Left ventricle myocardium superior (tissue), 1 donor: ENCODE data around the gene GP2. TPM values are rescaled to one million over a fixed set of nuclear protein-coding genes. Genes with fewer than 3 reads are reported as not detected.

Source experiments
- ATAC-seq: fragments of 200-7000 bp; cut with Tn5 transposase; one replicate; pipeline ENCODE4 v1.9.1; 2020; ENCODE audit warnings: mild to moderate bottlenecking, moderate library complexity
- DNase-seq: peaks from one replicate; pipeline ENCODE4 v3.0.0-alpha.2; 2020
- intact Hi-C: fragments of 100-400 bp; cut with micrococcal nuclease; formaldehyde crosslinking; loops from one replicate; pipeline ENCODE4 v1.11.0; 2022
- long read RNA-seq: library from polyadenylated mRNA; unstranded; transcript quantifications from one replicate; pipeline ENCODE4 v2.0.0, GENCODE V29; 2021
- total RNA-seq: library from RNA; stranded (reverse); fragmentation: NEBNext Ultra II Directional; extraction: Animal tissue kit (Norgen Biotek cat#: 25700); gene quantifications from one replicate; pipeline ENCODE4 v1.2.1, GENCODE V29; 2021
- donor health status: DM: no; HTN: yes; CAD: no; lungs with severe emphysema.

The GP2 gene
- not detected for total RNA-seq
- long read RNA-seq, result 0 reads

- DNase-seq, result no peak
- intact Hi-C loops, result no loop called here
- ATAC-seq, result no peak
Measured at GRCh38 chr16:20327444-20328041, at the start of gene GP2. GP2 (minus strand) TSS chr16:20327513; CDS start chr16:20326431, 1,082 bp downstream.

GRCh38 chr16:20372701-20373100 is 45.4 kb upstream of the GP2 start:
- intact Hi-C loops, result no loop called here
- ATAC-seq (no peak), DNase-seq (no peak)

GRCh38 chr16:20369452-20370054 is 42.2 kb upstream of the GP2 start:
- intact Hi-C loops, result no loop called here
- ATAC-seq (no peak), DNase-seq (no peak)

- ATAC-seq, result no peak
- intact Hi-C loops, result no loop called here
- DNase-seq, result no peak
Measured at GRCh38 chr16:20364051-20364450, 36.7 kb upstream of the GP2 start.

- ATAC-seq (no peak), DNase-seq (no peak)
- intact Hi-C loops, result no loop called here
Measured at GRCh38 chr16:20363191-20363590, 35.9 kb upstream of the GP2 start.

- intact Hi-C loops, result no loop called here
Measured at GRCh38 chr16:20359997-20360396, 32.7 kb upstream of the GP2 start.

GRCh38 chr16:20355114-20355782 is 27.9 kb upstream of the GP2 start:
- DNase-seq, result no peak
- intact Hi-C loops, result no loop called here
- ATAC-seq, result no peak

More at GRCh38 chr16:20359997-20360396, 32.7 kb upstream of the GP2 start:
- ATAC-seq, result no peak
- no peak for DNase-seq

GRCh38 chr16:20353379-20353778 is 26.1 kb upstream of the GP2 start:
- intact Hi-C loops, result no loop called here
- ATAC-seq, result no peak
- no peak for DNase-seq

- DNase-seq (no peak), ATAC-seq (no peak)
- intact Hi-C loops, result no loop called here
Measured at GRCh38 chr16:20352615-20353014, 25.3 kb upstream of the GP2 start, which contains the start of gene UMOD. UMOD (minus strand) TSS chr16:20352715; CDS start chr16:20350737, 1,978 bp downstream.

GRCh38 chr16:20349615-20350014 is 22.3 kb upstream of the GP2 start:
- intact Hi-C loops, result no loop called here
- ATAC-seq, result no peak
- no peak for DNase-seq

- DNase-seq, result no peak
- no peak for ATAC-seq
Measured at GRCh38 chr16:20348365-20349185, 21.3 kb upstream of the GP2 start.

GRCh38 chr16:20347666-20348364 is 20.5 kb upstream of the GP2 start:
- DNase-seq (no peak), ATAC-seq (no peak)
- intact Hi-C loops, result no loop called here

More at GRCh38 chr16:20348365-20349185, 21.3 kb upstream of the GP2 start:
- intact Hi-C loops, result no loop called here

GRCh38 chr16:20344611-20345010 is 17.3 kb upstream of the GP2 start:
- intact Hi-C loops, result no loop called here
- DNase-seq (no peak), ATAC-seq (no peak)

GRCh38 chr16:20339744-20340143 is 12.4 kb upstream of the GP2 start:
- DNase-seq (no peak), ATAC-seq (no peak)
- intact Hi-C loops, result no loop called here

GRCh38 chr16:20336955-20337354 is 9.6 kb upstream of the GP2 start:
- ATAC-seq, result no peak

GRCh38 chr16:20334396-20334795 is 7.1 kb upstream of the GP2 start:
- intact Hi-C loops, result no loop called here
- DNase-seq, result no peak
- no peak for ATAC-seq

More at GRCh38 chr16:20336955-20337354, 9.6 kb upstream of the GP2 start:
- no peak for DNase-seq
- intact Hi-C loops, result no loop called here

- DNase-seq (no peak), ATAC-seq (no peak)
- intact Hi-C loops, result no loop called here
Measured at GRCh38 chr16:20333120-20333519, 5.8 kb upstream of the GP2 start.

- DNase-seq (no peak), ATAC-seq (no peak)
- intact Hi-C loops, result no loop called here
Measured at GRCh38 chr16:20332411-20332810, 5.1 kb upstream of the GP2 start.

GRCh38 chr16:20331635-20332034 is 4.3 kb upstream of the GP2 start:
- intact Hi-C loops, result no loop called here
- ATAC-seq, result no peak
- no peak for DNase-seq
